ENCODE measurements around the gene ZNF501.

- TF ChIP-seq CTCF (IDR thresholded peaks at IDR 0.05; ENCODE audit: low read length), result peak; percentile 36; the same call in 1 of the 2 replicates
- no peak for TF ChIP-seq EZH2 (IDR thresholded peaks at IDR 0.05; ENCODE audit: borderline replicate concordance, low read length)
These were observed 32.2 kb downstream of the ZNF501 start, which contains the start of the genes KIAA1143 and KIF15 for GRCh38 chr3:44761424-44762169.
